ACC112 (cell line): ENCODE measurements around the gene EIPR1.

Experiments used
- H2AFZ ChIP-seq: fragments of 200-600 bp; sonication (generic); one replicate; pipeline ENCODE4 v1.6.0; 2017; ENCODE audit warnings: antibody characterized with exemption, low read length; ENCODE audit not compliant: unreplicated experiment
- H3K27ac ChIP-seq: fragments of 200-600 bp; sonication (generic); 2 replicates; pipeline ENCODE4 v1.5.1; 2014; ENCODE audit warnings: low read depth, mild to moderate bottlenecking, antibody characterized with exemption, low read length, moderate library complexity
- H3K27me3 ChIP-seq: fragments of 200-600 bp; sonication (generic); 2 replicates; pipeline ENCODE4 v1.6.1; 2014; ENCODE audit warnings: mild to moderate bottlenecking, antibody characterized with exemption, low read length, moderate library complexity, mixed read lengths; ENCODE audit not compliant: insufficient read depth
- H3K36me3 ChIP-seq: fragments of 200-600 bp; sonication (generic); 2 replicates; pipeline ENCODE4 v1.6.1; 2016; ENCODE audit warnings: mild to moderate bottlenecking, antibody characterized with exemption, low read length, moderate library complexity, mixed read lengths; ENCODE audit not compliant: insufficient read depth
- H3K4me1 ChIP-seq: fragments of 200-600 bp; sonication (generic); one replicate; pipeline ENCODE4 v1.6.1; 2016; ENCODE audit warnings: low read length, mixed read lengths; ENCODE audit not compliant: insufficient read depth, unreplicated experiment, control insufficient read depth
- H3K4me3 ChIP-seq: fragments of 200-600 bp; sonication (generic); 2 replicates; pipeline ENCODE4 v1.5.1; 2014; ENCODE audit warnings: mild to moderate bottlenecking, low read depth, low read length
- H3K79me2 ChIP-seq: fragments of 200-600 bp; sonication (generic); one replicate; pipeline ENCODE4 v1.6.0; 2016; ENCODE audit warnings: low read length; ENCODE audit not compliant: control insufficient read depth, unreplicated experiment, insufficient read depth

EIPR1 gene

GRCh38 chr2:3294493-3294892, 83.1 kb downstream of the EIPR1 start:
- no peaks in the 10 kb centered on the region for H3K79me2 ChIP-seq
- no peak overlapping the region for H3K4me3 ChIP-seq
- no peaks in the 10 kb centered on the region for H3K27me3 ChIP-seq
- no peaks in the 10 kb centered on the region for H3K36me3 ChIP-seq
- H3K4me1 ChIP-seq, result no peaks in the 10 kb centered on the region
- H2AFZ ChIP-seq, result no peak overlapping the region
- H3K27ac ChIP-seq, result no peak overlapping the region

- Histone ChIP-seq H3K36me3 (no peaks in the 10 kb centered on the region), H3K79me2 (no peaks in the 10 kb centered on the region), H2AFZ (no peak overlapping the region), H3K27ac (no peak overlapping the region), H3K4me3 (no peak overlapping the region), H3K4me1 (no peaks in the 10 kb centered on the region), H3K27me3 (no peaks in the 10 kb centered on the region)
Measured at GRCh38 chr2:3294069-3294468, 83.5 kb downstream of the EIPR1 start.

GRCh38 chr2:3293221-3293620, 84.4 kb downstream of the EIPR1 start:
- Histone ChIP-seq H3K27ac (no peak overlapping the region), H3K36me3 (no peaks in the 10 kb centered on the region), H3K79me2 (no peaks in the 10 kb centered on the region)

GRCh38 chr2:3292416-3292815, 85.2 kb downstream of the EIPR1 start:
- Histone ChIP-seq H3K79me2 (no peaks in the 10 kb centered on the region), H3K36me3 (no peaks in the 10 kb centered on the region), H2AFZ (no peak overlapping the region), H3K27ac (no peak overlapping the region), H3K4me3 (no peak overlapping the region), H3K27me3 (no peaks in the 10 kb centered on the region), H3K4me1 (no peaks in the 10 kb centered on the region)

More at GRCh38 chr2:3293221-3293620, 84.4 kb downstream of the EIPR1 start:
- Histone ChIP-seq H3K4me1 (no peaks in the 10 kb centered on the region), H3K4me3 (no peak overlapping the region), H3K27me3 (no peaks in the 10 kb centered on the region), H2AFZ (no peak overlapping the region)

- H3K27me3 ChIP-seq, result no peaks in the 10 kb centered on the region
- no peaks in the 10 kb centered on the region for H3K79me2 ChIP-seq
- no peak overlapping the region for H3K4me3 ChIP-seq
- no peak overlapping the region for H3K27ac ChIP-seq
- no peaks in the 10 kb centered on the region for H3K36me3 ChIP-seq
- H3K4me1 ChIP-seq, result no peaks in the 10 kb centered on the region
- no peak overlapping the region for H2AFZ ChIP-seq
Measured at GRCh38 chr2:3291750-3292149, 85.9 kb downstream of the EIPR1 start.

GRCh38 chr2:3291113-3291512, 86.5 kb downstream of the EIPR1 start:
- H3K36me3 ChIP-seq, result no peaks in the 10 kb centered on the region
- H3K79me2 ChIP-seq, result no peaks in the 10 kb centered on the region
- no peaks in the 10 kb centered on the region for H3K4me1 ChIP-seq
- H3K27me3 ChIP-seq, result no peaks in the 10 kb centered on the region
- no peak overlapping the region for H2AFZ ChIP-seq
- H3K4me3 ChIP-seq, result no peak overlapping the region
- no peak overlapping the region for H3K27ac ChIP-seq

- Histone ChIP-seq H3K27me3 (no peaks in the 10 kb centered on the region), H3K4me1 (no peaks in the 10 kb centered on the region), H3K27ac (no peak overlapping the region), H3K4me3 (no peak overlapping the region), H3K36me3 (no peaks in the 10 kb centered on the region), H3K79me2 (no peaks in the 10 kb centered on the region), H2AFZ (no peak overlapping the region)
Measured at GRCh38 chr2:3290655-3291054, 87.0 kb downstream of the EIPR1 start.

GRCh38 chr2:3289971-3290370, 87.6 kb downstream of the EIPR1 start:
- Histone ChIP-seq H3K27me3 (no peaks in the 10 kb centered on the region), H3K4me1 (no peaks in the 10 kb centered on the region), H2AFZ (no peak overlapping the region), H3K27ac (no peak overlapping the region), H3K79me2 (no peaks in the 10 kb centered on the region), H3K4me3 (no peak overlapping the region), H3K36me3 (no peaks in the 10 kb centered on the region)

- Histone ChIP-seq H3K27ac (no peak overlapping the region), H3K36me3 (no peaks in the 10 kb centered on the region), H3K79me2 (no peaks in the 10 kb centered on the region), H2AFZ (no peak overlapping the region), H3K4me1 (no peaks in the 10 kb centered on the region), H3K4me3 (no peak overlapping the region), H3K27me3 (no peaks in the 10 kb centered on the region)
Measured at GRCh38 chr2:3289526-3289925, 88.1 kb downstream of the EIPR1 start.

GRCh38 chr2:3289171-3289515, 88.5 kb downstream of the EIPR1 start:
- Histone ChIP-seq H3K36me3 (no peaks in the 10 kb centered on the region), H3K79me2 (no peaks in the 10 kb centered on the region), H3K4me3 (no peak overlapping the region), H2AFZ (no peak overlapping the region), H3K4me1 (no peaks in the 10 kb centered on the region), H3K27me3 (no peaks in the 10 kb centered on the region), H3K27ac (no peak overlapping the region)

GRCh38 chr2:3288470-3289170, 89.0 kb downstream of the EIPR1 start:
- H3K79me2 ChIP-seq, result no peaks in the 10 kb centered on the region
- no peaks in the 10 kb centered on the region for H3K27me3 ChIP-seq
- H3K36me3 ChIP-seq, result no peaks in the 10 kb centered on the region
- H3K4me3 ChIP-seq, result no peak overlapping the region
- H3K27ac ChIP-seq, result no peak overlapping the region
- H2AFZ ChIP-seq, result no peak overlapping the region
- no peaks in the 10 kb centered on the region for H3K4me1 ChIP-seq
